HepG2 (cell line): Measurements from ENCODE around the gene MRPL30. TPM values are rescaled to one million over a fixed set of nuclear protein-coding genes. Genes with fewer than 3 reads are reported as not detected.

Experiments used
- ATAC-seq: fragments of 200-7000 bp; cut with Tn5 transposase; 3 replicates; pipeline ENCODE4 v1.9.1; 2020; ENCODE audit warnings: mild to moderate bottlenecking, moderate library complexity
- BruUV-seq: library from RNA; stranded (reverse); fragments of 400-500 nt; replicated peaks from 2 replicates; lab custom pipeline; 2021; lab: Mats Ljungman, UMichigan
- CTCF ChIA-PET: fragments of 300-600 bp; formaldehyde crosslinking; extraction: SDS; loops from one replicate; lab custom pipeline; 2021; ENCODE audit warnings: low total read pairs, inconsistent platforms, low intra/inter-chr PET ratio; lab: Yijun Ruan, JAX
- POLR2A ChIA-PET: fragments of 350-600 bp; sonication (Branson Sonifier 250); formaldehyde crosslinking; loops from one replicate; lab custom pipeline; 2020; ENCODE audit warnings: antibody characterized with exemption, inconsistent platforms; lab: Yijun Ruan, JAX
- DNase-seq: peaks from one replicate; pipeline ENCODE4 v3.0.0-alpha.2; 2015; ENCODE audit warnings: low spot score
- FAIRE-seq: peaks from 3 replicates; lab custom pipeline; 2011; peaks lifted over from hg19 to GRCh38; lab: Jason Lieb, UNC
- H2AFZ ChIP-seq: one replicate; pipeline ENCODE4 v1.6.1; 2011; ENCODE audit warnings: low read length, inconsistent platforms
- H3K27ac ChIP-seq: fragments of 300-600 bp; 3 replicates; pipeline ENCODE4 v1.8.0; 2011; ENCODE audit warnings: mixed run types, mild to moderate bottlenecking, mixed read lengths, low read length, inconsistent platforms; ENCODE audit not compliant: insufficient read depth; ENCODE audit errors: extremely low read length
- H3K27me3 ChIP-seq, 2 experiments: fragments of 200-600 bp in 1 of 2; 2 replicates in 1 of 2; 3 replicates in 1 of 2; pipeline versions ENCODE4 v1.6.0 to v1.8.0; 2011; ENCODE audit warnings: low read length in 2 of 2, mild to moderate bottlenecking in 2 of 2, moderate library complexity in 2 of 2, inconsistent platforms in 1 of 2; ENCODE audit not compliant: insufficient read depth in 2 of 2, control insufficient read depth in 1 of 2
- H3K36me3 ChIP-seq, 2 experiments: fragments of 200-600 bp in 1 of 2; replicated peaks in 1 of 2; 2 replicates in 1 of 2; 3 replicates in 1 of 2; pipeline versions ENCODE4 v1.5.1 to v1.8.0; 2011; ENCODE audit warnings: low read length in 2 of 2, inconsistent platforms in 1 of 2; ENCODE audit not compliant: insufficient read depth in 2 of 2, control insufficient read depth in 1 of 2
- H3K4me1 ChIP-seq: 2 replicates; pipeline ENCODE4 v1.5.1; 2012; ENCODE audit warnings: low read length, inconsistent platforms; ENCODE audit not compliant: insufficient read depth
- H3K4me2 ChIP-seq: 2 replicates; pipeline ENCODE4 v1.6.0; 2011; ENCODE audit warnings: low read depth, low read length, inconsistent platforms
- H3K4me3 ChIP-seq, 3 experiments: fragments of 200-600 bp in 1 of 3; sonication (generic), shearing (Covaris generic) in 1 of 3; replicated peaks in 1 of 3; 2 replicates each; pipeline ENCODE4 v1.5.1; 2011 to 2016; ENCODE audit warnings: low read length in 3 of 3, inconsistent platforms in 2 of 3, low read depth in 2 of 3, mild to moderate bottlenecking in 2 of 3, control low read depth in 1 of 3, mixed read lengths in 1 of 3; ENCODE audit not compliant: insufficient read depth in 1 of 3
- H3K79me2 ChIP-seq: one replicate; pipeline ENCODE4 v1.6.1; 2011; ENCODE audit warnings: low read length, inconsistent platforms; ENCODE audit not compliant: insufficient read depth
- H3K9ac ChIP-seq: 2 replicates; pipeline ENCODE4 v1.6.0; 2011; ENCODE audit warnings: mild to moderate bottlenecking, low read depth, low read length, inconsistent platforms; ENCODE audit not compliant: insufficient read depth
- H3K9me3 ChIP-seq: 2 replicates; pipeline ENCODE4 v1.5.1; 2012; ENCODE audit warnings: mild to moderate bottlenecking, low read length
- H4K20me1 ChIP-seq: 2 replicates; pipeline ENCODE4 v1.6.0; 2011; ENCODE audit warnings: inconsistent platforms, mild to moderate bottlenecking, low read length, moderate library complexity; ENCODE audit not compliant: insufficient read depth
- CEBPZ ChIP-seq: IDR thresholded peaks from 2 replicates; pipeline ENCODE4 v1.6.1; 2012; ENCODE audit warnings: low read length, improper control_type of control experiment
- GABPA ChIP-seq, 2 experiments: IDR thresholded peaks; 2 replicates each; pipeline ENCODE4 v1.6.1; 2011 to 2016; ENCODE audit warnings: low read depth in 2 of 2, low read length in 1 of 2, missing biosample characterization in 1 of 2, missing genetic modification characterization in 1 of 2
- ISL2 ChIP-seq: sonication (generic); formaldehyde crosslinking; IDR thresholded peaks from 2 replicates; pipeline ENCODE4 v1.5.0; 2020; ENCODE audit warnings: missing genetic modification reagents
- MXD1 ChIP-seq: sonication (generic); formaldehyde crosslinking; IDR thresholded peaks from 2 replicates; pipeline ENCODE4 v1.4.0; 2020; ENCODE audit warnings: mild to moderate bottlenecking, missing genetic modification reagents
- NCOA1 ChIP-seq: sonication (generic); formaldehyde crosslinking; IDR thresholded peaks from 2 replicates; pipeline ENCODE4 v1.9.0; 2021; ENCODE audit warnings: missing genetic modification reagents
- NR2F2 ChIP-seq: IDR thresholded peaks from 2 replicates; pipeline ENCODE4 v1.6.1; 2012; ENCODE audit warnings: low read depth, inconsistent platforms, borderline replicate concordance
- RBM22 ChIP-seq: fragments of 200-400 bp; formaldehyde crosslinking; optimal IDR thresholded peaks from 2 replicates; pipeline ENCODE3; 2017; ENCODE audit warnings: mild to moderate bottlenecking, low read length, moderate library complexity
- SOX13 ChIP-seq, 3 experiments: fragments of 450-650 bp in 1 of 3; sonication (generic) in 1 of 3; formaldehyde crosslinking in 1 of 3; IDR thresholded peaks in 2 of 3; conservative IDR thresholded peaks in 1 of 3; 2 replicates each; pipeline versions ENCODE4 v1.5.0 to v1.6.1; 2016 to 2020; ENCODE audit warnings: antibody characterized with exemption in 1 of 3, mild to moderate bottlenecking in 1 of 3, missing compliant biosample characterization in 1 of 3, missing genetic modification reagents in 1 of 3, moderate library complexity in 1 of 3
- TMF1 ChIP-seq: sonication (generic); formaldehyde crosslinking; IDR thresholded peaks from 2 replicates; pipeline ENCODE4 v1.8.1; 2022; ENCODE audit warnings: low read depth, missing genetic modification reagents
- ZFP62 ChIP-seq: sonication (generic); formaldehyde crosslinking; IDR thresholded peaks from 2 replicates; pipeline ENCODE4 v1.4.0; 2020; ENCODE audit warnings: missing genetic modification reagents
- ZNF224 ChIP-seq: sonication (generic); formaldehyde crosslinking; IDR thresholded peaks from 2 replicates; pipeline ENCODE4 v1.5.0; 2020; ENCODE audit warnings: mild to moderate bottlenecking, missing genetic modification reagents
- ZNF557 ChIP-seq: sonication (generic); formaldehyde crosslinking; IDR thresholded peaks from 2 replicates; pipeline ENCODE4 v1.4.0; 2020; ENCODE audit warnings: missing genetic modification reagents
- ZNF572 ChIP-seq: sonication (generic); formaldehyde crosslinking; IDR thresholded peaks from 2 replicates; pipeline ENCODE4 v1.5.1; 2020; ENCODE audit warnings: mild to moderate bottlenecking, missing genetic modification reagents
- WGBS: methylation state at CpG from one replicate; pipeline ENCODE4 v1.1.6; 2017; ENCODE audit warnings: low lambda C conversion rate; 5-methylcytosine and 5-hydroxymethylcytosine counted together
- in situ Hi-C: cut with HindIII; loops from 2 replicates; pipeline ENCODE4 v1.10.0; 2017; ENCODE audit warnings: low pct_unique_long_range_greater_than_20kb; ENCODE audit not compliant: extremely low pct_ligation_motif_present
- intact Hi-C: fragments of 100-400 bp; cut with micrococcal nuclease; formaldehyde crosslinking; loops from one replicate; pipeline ENCODE4 v1.10.0; 2022; ENCODE audit not compliant: unreplicated experiment
- polyA plus RNA-seq, 8 experiments: library from polyadenylated mRNA; depleted of rRNA in 3 of 8; stranded (reverse) in 7 of 8; unstranded in 1 of 8; fragments of >200 nt; fragmentation: Illumina TruSeq in 4 of 8; extraction: Trizol in 4 of 8; gene quantifications; 2 replicates each; pipeline versions ENCODE4 v1.2.1 to v1.2.3, GENCODE V29; 2011 to 2016; ENCODE audit warnings: low read depth in 4 of 8, missing spikeins in 1 of 8, mixed read lengths in 1 of 8; ENCODE audit not compliant: insufficient read depth in 1 of 8
- total RNA-seq, 5 experiments: library from RNA; depleted of rRNA; stranded (reverse); fragments of >200 nt; fragmentation: Illumina TruSeq; extraction: Trizol; gene quantifications; 2 replicates each; pipeline ENCODE4 v1.2.3, GENCODE V29; 2016; ENCODE audit warnings: low read depth in 1 of 5

MRPL30 gene
- total and polyA plus RNA-seq, 2 of the 13 experiments (the other 11 are each of a cell fraction or from before 2014, with no cell fraction given) = 30.2 to 75.3 TPM

GRCh38 chr2:99152199-99152895, 28.6 kb upstream of the MRPL30 start:
- no peaks in the 10 kb centered on the region; a peak in 1 of 5 replicates for H3K36me3 ChIP-seq
- no peak overlapping the region for H3K27ac ChIP-seq
- H3K9me3 ChIP-seq = no peaks in the 10 kb centered on the region
- CTCF ChIA-PET = no interaction called here
- no peak overlapping the region for H3K4me2 ChIP-seq
- POLR2A ChIA-PET = interaction anchor here (4.9 kb wide), 1 partner anchor 11 kb away, joined by 140 read pairs; the partner anchor contains the start of gene C2orf15
- H3K79me2 ChIP-seq = peaks cover 18% of the 10 kb centered on the region
- H3K27me3 ChIP-seq = no peaks in the 10 kb centered on the region; a peak in 1 of 5 replicates
- in situ Hi-C loops (no loop called here), intact Hi-C loops (no loop called here)
- H3K4me1 ChIP-seq = peaks cover 42% of the 10 kb centered on the region
- no peaks in the 10 kb centered on the region for H4K20me1 ChIP-seq
- ATAC-seq (no peak), FAIRE-seq (no peak), DNase-seq (no peak)
- H3K9ac ChIP-seq = no peak overlapping the region
- no peak overlapping the region for H3K4me3 ChIP-seq
- TF ChIP-seq ISL2 (CRISPR knock-in tag) (no peak), ZNF572 (no peak), RBM22 (no peak), SOX13 (IDR thresholded peaks at IDR 0.05) (no peak), SOX13 (CRISPR knock-in tag; conservative IDR thresholded peaks at IDR 0.05 in 1 of 2, IDR thresholded peaks at IDR 0.05 in 1 of 2) (no peak), MXD1 (CRISPR knock-in tag) (no peak), NCOA1 (CRISPR knock-in tag) (no peak), ZFP62 (CRISPR knock-in tag) (no peak), ZNF557 (CRISPR knock-in tag) (no peak), NR2F2 (no peak), CEBPZ (no peak), TMF1 (CRISPR knock-in tag) (no peak), GABPA (IDR thresholded peaks at IDR 0.05; ENCODE audit: low read depth, low read length) (no peak), GABPA (CRISPR knock-in tag; IDR thresholded peaks at IDR 0.05; ENCODE audit: low read depth) (no peak), ZNF224 (CRISPR knock-in tag) (no peak)
- no peak overlapping the region for H2AFZ ChIP-seq
- no TSS peak for BruUV-seq
- WGBS = 94% methylated on average over 7 of the region's 7 CpGs
